Measurements from ENCODE around the gene PREX1.

Gene PREX1

GRCh38 chr20:48783533-48784272, 44.1 kb downstream of the PREX1 start:
- no peak for TF ChIP-seq CTCF (IDR thresholded peaks at IDR 0.05; ENCODE audit: extremely low read depth, missing control alignments)
- no peak for DNase-seq (ENCODE audit: low spot score)

GRCh38 chr20:48782901-48783308, 44.9 kb downstream of the PREX1 start:
- TF ChIP-seq CTCF (IDR thresholded peaks at IDR 0.05; ENCODE audit: extremely low read depth, missing control alignments): no peak
- DNase-seq (ENCODE audit: low spot score): no peak

- no peak for TF ChIP-seq CTCF (IDR thresholded peaks at IDR 0.05; ENCODE audit: extremely low read depth, missing control alignments)
- DNase-seq (ENCODE audit: low spot score): no peak
These were observed 45.7 kb downstream of the PREX1 start for GRCh38 chr20:48782053-48782452.

GRCh38 chr20:48781634-48782033, 46.2 kb downstream of the PREX1 start:
- no peak for DNase-seq (ENCODE audit: low spot score)
- no peak for TF ChIP-seq CTCF (IDR thresholded peaks at IDR 0.05; ENCODE audit: extremely low read depth, missing control alignments)

- no peak for DNase-seq (ENCODE audit: low spot score)
- TF ChIP-seq CTCF (IDR thresholded peaks at IDR 0.05; ENCODE audit: extremely low read depth, missing control alignments): no peak
These were observed 48.4 kb downstream of the PREX1 start for GRCh38 chr20:48779435-48779834.

GRCh38 chr20:48777821-48778220, 50.0 kb downstream of the PREX1 start:
- TF ChIP-seq CTCF (IDR thresholded peaks at IDR 0.05; ENCODE audit: extremely low read depth, missing control alignments): no peak
- no peak for DNase-seq (ENCODE audit: low spot score)

GRCh38 chr20:48777005-48777404, 50.8 kb downstream of the PREX1 start:
- DNase-seq (ENCODE audit: low spot score): no peak
- no peak for TF ChIP-seq CTCF (IDR thresholded peaks at IDR 0.05; ENCODE audit: extremely low read depth, missing control alignments)

Measured in GM20000 (cell line).